HFF-Myc (cell line): Measurements from ENCODE around the gene RABL6.
"Not testable (repeated sequence)": the region's sequence is repeated elsewhere in the genome, so short reads cannot be mapped to it uniquely, and the experiment has no call there.

Source experiments
- DNase-seq: peaks from one replicate; pipeline ENCODE4 v3.0.0-alpha.2; 2011; ENCODE audit warnings: low read depth; ENCODE audit errors: extremely low read depth
- H3K4me3 ChIP-seq: replicated peaks from 2 replicates; pipeline ENCODE4 v1.5.1; 2011; ENCODE audit warnings: low read depth, mild to moderate bottlenecking, control low read depth, low read length
- CTCF ChIP-seq: IDR thresholded peaks from 2 replicates; pipeline ENCODE4 v1.5.1; 2012; ENCODE audit warnings: mild to moderate bottlenecking, low read depth, low read length, control low read depth; ENCODE audit errors: missing control alignments

RABL6 gene

DNA sequence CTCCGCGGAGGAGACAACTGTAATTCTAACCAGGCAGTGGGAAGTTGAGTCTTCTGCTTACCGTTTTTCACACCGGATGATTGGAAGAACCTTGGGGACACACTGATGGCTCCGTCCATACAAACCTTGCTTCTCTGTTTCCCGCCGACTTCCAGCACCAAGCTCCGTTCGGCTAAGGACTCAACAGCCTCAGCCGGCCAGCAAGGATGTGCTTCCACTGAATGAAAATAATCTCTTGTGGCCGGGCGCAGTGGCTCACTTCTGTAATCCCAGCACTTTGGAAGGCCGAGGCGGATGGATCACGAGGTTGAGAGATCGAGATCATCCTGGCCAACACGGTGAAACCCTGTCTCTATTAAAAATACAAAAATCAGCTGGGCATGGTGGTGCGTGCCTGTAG lies 60.2 kb downstream of the RABL6 start:
- DNase-seq, result no peak
- TF ChIP-seq CTCF, result no peak
- no peak overlapping the region for H3K4me3 ChIP-seq

- no peak overlapping the region for H3K4me3 ChIP-seq
- no peak for TF ChIP-seq CTCF
- no peak for DNase-seq
These were observed 60.9 kb downstream of the RABL6 start for GRCh38 chr9:136868644-136869043.

GRCh38 chr9:136869611-136870010 lies 61.9 kb downstream of the RABL6 start:
- DNase-seq, H3K4me3 ChIP-seq: not testable (repeated sequence)

DNA sequence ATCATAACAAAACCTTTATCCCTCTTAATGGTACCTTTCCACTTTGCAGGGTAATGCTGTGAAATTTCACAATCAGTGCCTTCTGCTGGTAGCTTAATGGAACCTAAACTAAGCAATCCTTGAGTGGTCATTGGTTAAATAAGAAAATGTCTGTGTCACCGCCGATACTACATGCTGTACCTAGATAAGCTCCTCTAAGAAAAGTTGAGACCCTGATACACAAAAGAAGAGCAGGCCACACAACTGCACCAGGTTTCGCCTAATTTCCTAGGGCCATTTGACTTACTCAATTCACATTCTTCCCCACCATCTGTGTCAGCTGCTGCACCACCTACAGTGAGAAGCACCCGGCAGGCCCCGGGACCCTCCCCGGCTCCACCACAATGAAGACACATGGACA lies 67.4 kb downstream of the RABL6 start:
- no peak overlapping the region for H3K4me3 ChIP-seq
- DNase-seq, result no peak
- TF ChIP-seq CTCF, result no peak

DNA sequence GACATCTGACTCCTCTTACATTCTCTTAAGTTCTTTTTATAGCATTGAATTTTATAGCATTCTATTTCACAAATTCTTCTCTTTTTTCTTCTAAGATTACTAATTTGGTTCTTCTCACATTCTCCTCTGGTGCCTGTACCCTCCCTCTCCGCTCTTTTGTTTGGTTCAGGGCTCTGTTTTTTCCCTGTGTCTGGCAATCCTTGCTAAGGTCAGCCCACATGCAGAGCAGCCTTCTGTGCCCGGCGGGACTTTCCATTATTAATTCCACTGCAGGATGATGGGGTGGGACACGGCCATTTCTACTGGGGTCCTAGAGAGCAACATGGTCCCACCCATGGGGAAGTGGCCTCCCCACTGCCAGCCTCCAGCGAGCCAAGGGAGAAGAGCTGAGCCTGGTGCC lies 68.7 kb downstream of the RABL6 start:
- DNase-seq, result no peak
- no peak for TF ChIP-seq CTCF
- no peak overlapping the region for H3K4me3 ChIP-seq

- no peak for DNase-seq
- TF ChIP-seq CTCF, result no peak
- no peak overlapping the region for H3K4me3 ChIP-seq
These were observed 72.9 kb downstream of the RABL6 start for GRCh38 chr9:136880651-136881050.

DNA sequence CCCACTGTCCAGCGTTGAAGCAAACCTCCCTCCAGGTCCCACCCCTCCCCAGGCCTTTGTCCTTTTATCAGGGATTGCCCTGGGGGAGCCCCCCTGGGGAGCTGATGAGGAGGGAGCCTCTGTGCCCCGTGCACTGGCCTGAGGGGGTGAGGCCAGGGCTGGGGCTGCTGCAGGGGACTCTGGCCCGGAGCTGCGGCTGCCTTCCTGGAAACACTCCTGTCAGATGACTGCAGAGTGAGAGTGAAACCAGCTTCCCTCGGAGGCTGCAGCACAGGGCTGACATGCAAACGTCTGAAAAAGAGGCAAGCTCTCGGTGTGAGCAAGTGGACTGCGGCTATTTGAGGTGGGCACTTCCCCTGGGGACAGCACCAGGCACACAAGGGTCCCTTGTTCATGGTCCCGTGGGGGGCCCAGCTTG lies 74.0 kb downstream of the RABL6 start:
- TF ChIP-seq CTCF, result no peak
- DNase-seq, result no peak
- H3K4me3 ChIP-seq, result no peak overlapping the region
